Natural killer cell (primary cell): ENCODE data around the gene TANC1. TPM values are rescaled to one million over a fixed set of nuclear protein-coding genes. Genes with fewer than 3 reads are reported as not detected.

Experiments
- ATAC-seq, 3 donors: fragments of 150-1000 bp in 2 of 3; fragments of 200-7000 bp in 1 of 3; cut with Tn5 transposase; 1 replicate in 1 of 3; 2 replicates in 2 of 3; pipeline ENCODE4 v1.10.0; 2021; ENCODE audit warnings: mild to moderate bottlenecking in 2 of 3, moderate library complexity in 2 of 3
- DNase-seq, 2 donors: peaks; one replicate each; pipeline versions ENCODE4 v3.0.0 to v3.0.0-alpha.2; 2013 to 2021; ENCODE audit warnings: mixed read lengths in 1 of 2
- H3K27ac ChIP-seq: one replicate; pipeline ENCODE4 v1.5.1; 2013; ENCODE audit warnings: mild to moderate bottlenecking, low read length
- H3K27me3 ChIP-seq: one replicate; pipeline ENCODE4 v1.6.1; 2013; ENCODE audit warnings: low read length; ENCODE audit not compliant: control insufficient read depth, insufficient read depth
- H3K36me3 ChIP-seq: one replicate; pipeline ENCODE4 v1.6.1; 2013; ENCODE audit warnings: low read length; ENCODE audit not compliant: control insufficient read depth, insufficient read depth
- H3K4me1 ChIP-seq: one replicate; pipeline ENCODE4 v1.6.1; 2013; ENCODE audit warnings: low read length; ENCODE audit not compliant: control insufficient read depth, insufficient read depth
- H3K4me3 ChIP-seq: one replicate; pipeline ENCODE4 v1.5.1; 2013; ENCODE audit warnings: low read length
- H3K9me3 ChIP-seq: one replicate; pipeline ENCODE4 v1.6.1; 2013; ENCODE audit warnings: low read length; ENCODE audit not compliant: control insufficient read depth, insufficient read depth
- H3K27ac Mint-ChIP-seq, 2 donors: one replicate each; pipeline ENCODE4 v1.8.0; 2022; ENCODE audit warnings: mild to moderate bottlenecking in 2 of 2, mixed read lengths in 2 of 2, moderate library complexity in 1 of 2
- H3K27me3 Mint-ChIP-seq, 2 donors: one replicate each; pipeline ENCODE4 v1.8.0; 2022; ENCODE audit warnings: low read depth in 2 of 2, mixed read lengths in 2 of 2
- H3K36me3 Mint-ChIP-seq: one replicate; pipeline ENCODE4 v1.8.0; 2022; ENCODE audit warnings: mixed read lengths
- H3K4me1 Mint-ChIP-seq, 2 donors: one replicate each; pipeline ENCODE4 v1.8.0; 2022; ENCODE audit warnings: mixed read lengths in 2 of 2
- H3K4me3 Mint-ChIP-seq: one replicate; pipeline ENCODE4 v1.8.0; 2022; ENCODE audit warnings: mild to moderate bottlenecking, moderate library complexity, mixed read lengths
- H3K9me3 Mint-ChIP-seq, 2 donors: one replicate each; pipeline ENCODE4 v1.8.0; 2022; ENCODE audit warnings: mixed read lengths in 2 of 2
- CTCF ChIP-seq: fragments of 200-600 bp; IDR thresholded peaks from one replicate; pipeline ENCODE4 v1.8.0; 2022; ENCODE audit warnings: antibody characterized with exemption
- WGBS: methylation state at CpG from one replicate; pipeline ENCODE4 v1.1.7; 2013; ENCODE audit warnings: missing lambda C conversion rate; ENCODE audit not compliant: insufficient coverage; 5-methylcytosine and 5-hydroxymethylcytosine counted together
- intact Hi-C: fragments of 100-400 bp; cut with micrococcal nuclease; formaldehyde crosslinking; loops from one replicate; pipeline ENCODE4 v1.14.2; 2022
- total RNA-seq, 4 donors: library from RNA; stranded (reverse); fragments of 120-200 nt in 1 of 4; gene quantifications; one replicate each; pipeline versions ENCODE4 v1.2.3 to v1.2.4, GENCODE V29; 2013 to 2022

The TANC1 gene
- total RNA-seq, 3 donors from 2014 or later (not counting 1 experiment from before 2014, with no cell fraction given) = 0.82 to 4.2 (median 1.1) TPM

- Histone ChIP-seq H3K27ac (no peak overlapping the region), H3K27me3 (no peaks in the 10 kb centered on the region), H3K36me3 (no peaks in the 10 kb centered on the region), H3K4me3 (no peak overlapping the region), H3K4me1 (no peaks in the 10 kb centered on the region), H3K9me3 (no peaks in the 10 kb centered on the region)
- DNase-seq = no peak
- Mint-ChIP-seq H3K27ac (no peak overlapping the region), H3K4me3 (no peak overlapping the region), H3K4me1 (no peaks in the 10 kb centered on the region), H3K9me3 (no peaks in the 10 kb centered on the region), H3K27me3 (peaks cover 0 to 8% of the 10 kb centered on the region in 2 donors), H3K36me3 (no peaks in the 10 kb centered on the region)
- no peak for TF ChIP-seq CTCF
- intact Hi-C loops = no loop called here
- ATAC-seq = no peak
- 100% methylated on average over 1 of the region's 1 CpG for WGBS
Measured at GRCh38 chr2:159028776-159029175, 60.3 kb downstream of the TANC1 start.

GRCh38 chr2:159029936-159030335 is 61.5 kb downstream of the TANC1 start:
- H3K4me3 ChIP-seq = no peak overlapping the region
- Mint-ChIP-seq H3K9me3 (no peaks in the 10 kb centered on the region), H3K4me3 (no peak overlapping the region), H3K27me3 (peaks cover 0 to 8% of the 10 kb centered on the region in 2 donors), H3K4me1 (no peaks in the 10 kb centered on the region), H3K27ac (no peak overlapping the region), H3K36me3 (no peaks in the 10 kb centered on the region)
- H3K36me3 ChIP-seq = no peaks in the 10 kb centered on the region
- TF ChIP-seq CTCF = no peak
- no peaks in the 10 kb centered on the region for H3K9me3 ChIP-seq
- WGBS = 100% methylated on average over 2 of the region's 2 CpGs
- no peak overlapping the region for H3K27ac ChIP-seq
- intact Hi-C loops = no loop called here
- ATAC-seq (no peak), DNase-seq (no peak)
- H3K4me1 ChIP-seq = no peaks in the 10 kb centered on the region
- H3K27me3 ChIP-seq = no peaks in the 10 kb centered on the region

GRCh38 chr2:159030674-159031380 is 62.4 kb downstream of the TANC1 start:
- Mint-ChIP-seq H3K4me1 (no peaks in the 10 kb centered on the region), H3K27ac (no peak overlapping the region), H3K36me3 (no peaks in the 10 kb centered on the region), H3K27me3 (peaks cover 0 to 8% of the 10 kb centered on the region in 2 donors), H3K9me3 (no peaks in the 10 kb centered on the region), H3K4me3 (no peak overlapping the region)
- TF ChIP-seq CTCF = no peak
- no peaks in the 10 kb centered on the region for H3K9me3 ChIP-seq
- intact Hi-C loops = no loop called here
- DNase-seq = no peak
- no peaks in the 10 kb centered on the region for H3K4me1 ChIP-seq
- no peak for ATAC-seq
- no peak overlapping the region for H3K27ac ChIP-seq
- H3K36me3 ChIP-seq = no peaks in the 10 kb centered on the region
- no peak overlapping the region for H3K4me3 ChIP-seq
- no peaks in the 10 kb centered on the region for H3K27me3 ChIP-seq
- WGBS = 54% methylated on average over 2 of the region's 2 CpGs

GRCh38 chr2:159032146-159032545 is 63.7 kb downstream of the TANC1 start:
- Mint-ChIP-seq H3K9me3 (no peaks in the 10 kb centered on the region), H3K27ac (no peak overlapping the region), H3K27me3 (peaks cover 0 to 8% of the 10 kb centered on the region in 2 donors), H3K4me3 (no peak overlapping the region), H3K4me1 (no peaks in the 10 kb centered on the region), H3K36me3 (no peaks in the 10 kb centered on the region)
- no peak for DNase-seq
- ATAC-seq = no peak
- no peaks in the 10 kb centered on the region for H3K9me3 ChIP-seq
- intact Hi-C loops = no loop called here
- H3K4me1 ChIP-seq = no peaks in the 10 kb centered on the region
- TF ChIP-seq CTCF = no peak
- no peak overlapping the region for H3K4me3 ChIP-seq
- H3K27me3 ChIP-seq = no peaks in the 10 kb centered on the region
- H3K36me3 ChIP-seq = no peaks in the 10 kb centered on the region
- 64% methylated on average over 3 of the region's 3 CpGs for whole genome bisulfite sequencing
- no peak overlapping the region for H3K27ac ChIP-seq
